Eye (tissue), 1 donor: ENCODE results near the gene PHLPP1.
"Not testable (repeated sequence)": the region's sequence is repeated elsewhere in the genome, so short reads cannot be mapped to it uniquely, and the experiment has no call there.

Experiments
- DNase-seq: peaks from one replicate; pipeline ENCODE4 v3.0.0-alpha.2; 2015

PHLPP1 gene

DNA sequence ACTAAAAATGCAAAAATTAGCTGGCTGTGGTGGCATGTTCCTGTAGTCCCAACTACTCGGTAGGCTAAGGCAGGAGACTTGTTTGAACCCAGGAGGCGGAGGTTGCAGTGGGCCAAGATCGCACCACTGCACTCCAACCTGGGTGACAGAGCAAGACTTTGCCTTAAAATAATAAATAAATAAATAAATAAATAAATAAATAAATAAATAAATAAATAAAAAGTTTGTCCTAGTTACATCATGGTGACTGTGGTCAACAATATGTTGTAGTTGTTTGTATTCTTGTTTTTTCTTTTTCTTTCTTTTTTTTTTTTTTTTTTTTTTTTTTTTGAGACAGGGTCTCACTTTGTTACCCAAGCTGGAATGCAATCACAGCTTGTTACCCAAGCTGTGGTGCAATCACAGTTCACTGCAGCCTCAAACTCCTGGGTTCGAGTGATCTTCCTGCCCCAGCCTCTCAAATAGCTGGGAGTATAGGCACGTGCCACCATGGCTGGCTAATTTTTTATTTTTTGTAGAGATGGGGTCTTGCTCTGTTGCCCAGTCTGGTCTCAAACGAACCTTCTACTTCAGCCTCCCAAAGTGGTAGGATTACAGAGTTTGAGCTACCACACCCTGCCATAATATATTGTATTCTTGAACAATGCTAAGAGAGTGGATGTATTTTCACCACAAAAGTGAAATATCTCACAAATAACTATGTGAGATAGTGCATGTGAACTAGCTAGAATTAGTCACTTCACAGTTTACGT lies 185.0 kb downstream of the PHLPP1 start:
- no peak for DNase-seq

DNA sequence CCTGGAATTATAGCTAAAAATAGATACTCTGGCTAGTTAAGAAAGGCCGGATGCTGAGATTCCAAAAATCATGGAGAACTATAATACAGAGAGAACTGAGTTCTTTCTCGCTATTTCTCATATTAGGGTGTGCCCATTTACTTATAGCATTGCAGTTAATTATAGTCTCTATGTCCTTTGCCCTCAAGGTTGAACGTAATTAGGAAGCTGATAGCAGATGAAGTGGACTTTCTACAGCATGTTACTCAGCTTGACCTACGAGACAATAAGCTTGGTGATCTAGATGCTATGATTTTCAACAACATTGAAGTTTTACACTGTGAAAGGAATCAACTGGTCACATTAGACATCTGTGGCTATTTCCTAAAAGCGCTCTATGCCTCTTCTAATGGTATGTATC lies 187.4 kb downstream of the PHLPP1 start:
- no peak for DNase-seq

DNA sequence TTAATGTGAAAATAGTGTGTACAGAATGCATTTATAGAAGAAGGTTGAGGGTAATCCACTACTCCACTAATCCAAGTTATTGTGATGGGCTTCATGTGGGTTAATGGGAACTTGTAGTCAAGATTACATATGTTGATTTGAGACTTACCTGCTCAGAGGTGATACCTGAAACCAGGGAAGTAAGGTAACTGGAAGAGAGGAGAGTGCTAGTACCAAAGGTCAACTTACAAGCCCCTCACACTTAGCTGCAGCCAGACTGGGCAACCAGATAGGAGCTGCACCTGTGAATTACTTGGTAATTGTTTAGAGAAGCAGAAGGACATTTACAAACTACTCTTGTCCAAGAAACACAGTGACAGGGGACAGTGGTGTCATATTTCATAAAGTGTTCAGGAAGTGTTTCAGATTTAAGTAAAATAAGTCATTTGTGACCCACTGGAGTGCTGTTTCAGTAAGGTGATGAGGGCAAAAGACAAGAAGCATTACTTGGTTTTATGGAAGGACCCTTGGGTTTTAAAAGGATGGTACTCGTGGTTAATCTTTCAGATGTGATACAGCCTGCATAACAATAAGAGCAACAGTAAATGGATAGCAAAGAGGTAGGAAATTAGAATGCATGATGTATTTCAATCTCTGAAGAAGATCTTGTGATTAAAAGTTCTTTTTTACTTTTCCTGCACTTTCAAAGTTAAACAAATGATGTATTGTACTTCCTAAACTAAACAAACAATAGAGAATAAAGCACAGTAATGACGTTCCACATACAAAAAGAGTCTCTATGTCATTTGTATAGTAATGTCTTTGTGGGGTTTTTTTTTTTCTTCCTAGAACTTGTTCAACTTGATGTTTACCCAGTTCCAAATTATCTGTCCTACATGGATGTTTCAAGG lies 189.3 kb downstream of the PHLPP1 start:
- DNase-seq: no peak

DNA sequence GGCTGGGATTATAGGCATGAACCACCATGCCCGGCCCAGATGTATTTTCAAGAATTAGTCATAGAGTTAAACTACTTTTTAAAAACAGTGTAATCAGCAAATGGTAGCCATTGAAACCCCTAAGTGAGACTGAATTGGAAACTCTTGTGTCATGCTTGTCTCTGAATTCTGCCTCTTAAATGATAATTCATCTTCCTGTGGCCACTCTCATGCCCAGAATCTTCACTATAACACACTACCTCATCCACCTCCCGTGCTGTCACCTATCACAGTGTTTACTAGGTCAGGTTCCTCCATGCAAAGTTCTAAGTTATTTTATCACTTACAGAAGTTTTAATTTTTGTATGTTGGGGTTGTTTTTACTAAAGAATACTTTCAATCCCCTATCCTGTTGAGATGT lies 197.5 kb downstream of the PHLPP1 start:
- DNase-seq: no peak

DNA sequence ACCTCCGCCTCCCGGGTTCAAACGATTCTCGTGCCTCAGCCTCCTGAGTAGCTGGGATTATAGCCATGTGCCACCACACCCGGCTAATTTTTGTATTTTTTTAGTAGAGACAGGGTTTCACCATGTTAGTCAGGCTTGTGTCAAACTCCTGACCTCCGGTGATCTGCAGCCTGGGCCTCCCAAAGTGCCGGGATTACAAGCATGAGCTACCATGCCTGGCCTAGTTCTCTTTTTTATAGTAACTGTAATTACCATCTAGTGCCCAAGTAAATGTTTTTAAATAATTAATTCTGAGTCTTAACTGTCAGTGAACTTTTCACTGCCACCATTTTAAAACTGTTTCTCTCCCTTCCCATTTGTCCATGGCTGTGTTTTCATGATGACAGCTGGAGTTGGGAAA lies 198.5 kb downstream of the PHLPP1 start:
- not testable (repeated sequence) for DNase-seq

DNA sequence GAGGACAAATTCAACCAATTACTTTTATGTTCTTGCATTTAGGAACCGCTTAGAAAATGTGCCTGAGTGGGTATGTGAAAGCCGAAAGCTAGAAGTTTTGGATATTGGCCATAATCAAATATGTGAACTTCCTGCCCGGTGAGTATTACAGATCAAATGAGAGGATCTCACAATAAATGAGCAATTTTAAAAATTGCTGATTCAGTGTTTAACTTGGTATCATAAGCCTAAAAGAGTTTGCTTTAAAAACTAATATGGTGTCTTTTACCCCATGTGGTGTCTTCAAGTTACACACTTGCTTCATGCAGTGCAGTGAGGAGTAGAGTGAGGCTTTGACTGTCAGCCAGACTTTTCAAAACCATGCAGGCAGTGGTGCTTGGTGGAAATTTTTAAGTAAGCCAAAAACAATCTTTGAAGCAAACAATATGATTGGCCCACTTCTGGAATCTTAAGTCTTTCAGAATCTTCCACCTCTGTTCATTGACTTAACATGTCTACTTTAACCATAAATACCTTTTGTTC lies 199.6 kb downstream of the PHLPP1 start:
- DNase-seq: no peak

DNA sequence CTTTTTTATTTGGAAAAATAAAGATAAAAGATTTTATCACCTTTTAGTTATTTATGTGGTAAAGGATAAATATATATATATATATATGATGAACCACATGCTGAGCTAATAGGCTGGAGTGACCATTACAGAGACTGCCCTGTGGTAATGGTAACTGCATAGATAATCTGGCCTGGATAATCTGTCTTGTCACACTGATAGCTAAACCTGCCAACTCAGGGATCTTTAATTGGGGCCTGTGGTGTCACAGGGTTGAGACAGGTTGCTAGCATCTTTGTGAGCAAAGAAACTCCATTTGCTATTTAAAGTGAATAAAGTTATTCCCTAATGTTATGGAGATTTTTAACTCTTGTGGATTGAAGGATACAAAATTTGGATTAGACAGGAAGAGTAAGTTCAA lies 203.0 kb downstream of the PHLPP1 start:
- peak; percentile 15 for DNase-seq

DNA sequence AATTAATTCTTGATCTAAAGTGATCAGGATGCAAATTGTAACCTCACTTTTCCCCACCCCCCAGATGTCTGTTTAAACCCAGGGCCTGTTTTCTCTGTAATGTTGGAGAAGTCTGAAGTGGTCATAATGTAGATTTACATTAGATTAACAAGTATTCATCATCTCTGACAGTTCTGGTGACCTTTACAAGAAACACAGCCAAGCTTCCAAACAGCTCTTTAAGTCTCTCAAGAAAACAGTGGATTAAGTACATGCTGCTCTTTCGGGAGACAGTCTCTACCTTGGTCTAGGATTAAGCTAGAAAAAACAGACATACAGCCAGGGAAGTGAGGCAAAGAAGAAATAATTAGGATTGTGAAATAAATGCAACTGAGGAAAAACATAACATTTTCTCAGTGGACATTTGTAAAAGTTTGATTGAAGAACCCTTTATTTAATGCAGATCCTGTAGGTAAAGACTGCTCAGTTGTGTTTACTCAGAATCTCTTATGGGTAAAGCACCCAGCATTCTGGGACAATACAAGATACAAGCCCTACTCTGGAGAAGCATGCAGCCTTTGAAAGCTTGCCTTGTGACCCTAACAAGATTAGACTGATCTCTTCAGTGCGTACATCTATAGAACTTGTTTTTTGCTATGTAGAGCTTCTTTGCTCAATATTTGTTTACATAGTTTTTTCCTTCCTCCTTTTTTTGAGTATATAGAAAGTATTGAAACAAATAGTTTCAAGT lies 203.9 kb downstream of the PHLPP1 start:
- DNase-seq: no peak

DNA sequence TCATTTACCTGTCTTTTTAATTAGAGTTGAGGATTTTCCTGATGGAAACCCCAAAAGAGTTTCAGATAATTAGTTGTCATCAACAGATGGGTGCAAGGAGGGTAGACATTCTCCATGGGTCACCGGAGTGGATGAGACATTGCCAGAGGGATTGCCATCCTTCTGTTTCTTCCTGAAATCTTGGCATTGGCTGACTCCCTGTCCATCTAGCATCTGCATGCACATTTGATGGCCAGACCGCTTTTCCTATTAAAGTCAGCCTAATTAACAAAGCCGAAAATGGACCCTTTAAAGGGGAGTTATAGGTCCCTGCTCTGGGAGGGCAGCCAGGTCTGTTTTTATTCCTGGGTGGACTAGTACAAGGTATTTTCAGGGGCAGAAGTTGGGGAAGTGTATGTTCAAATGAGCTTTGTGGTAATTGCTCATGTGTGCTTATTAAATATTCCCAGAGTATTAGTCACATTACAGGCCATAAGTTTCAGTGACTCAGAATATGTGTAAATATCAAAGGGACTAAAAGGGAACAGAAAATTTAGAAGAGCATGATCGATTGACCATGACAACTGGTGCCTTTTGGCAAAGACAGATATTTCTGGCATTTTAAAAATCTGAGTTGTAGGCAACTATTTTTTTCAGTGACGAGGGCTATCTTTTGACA lies 209.8 kb downstream of the PHLPP1 start:
- DNase-seq: no peak

DNA sequence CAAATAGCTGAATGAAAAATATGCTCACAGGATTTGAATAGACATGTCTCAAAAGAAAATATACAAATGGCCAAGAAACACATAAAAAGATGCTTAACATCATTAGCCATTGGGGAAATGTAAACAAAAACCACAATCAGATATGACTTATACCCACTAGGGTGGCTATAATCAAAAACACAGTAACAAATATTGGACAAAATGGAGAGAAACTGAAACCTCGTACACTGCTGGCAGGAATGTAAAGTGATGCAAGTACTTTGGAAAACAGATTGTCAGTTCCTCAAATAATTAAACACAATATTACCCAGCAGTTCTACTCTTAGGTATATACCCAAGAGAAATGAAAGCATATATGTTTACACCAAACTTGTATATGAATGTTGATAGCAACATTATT lies 213.0 kb downstream of the PHLPP1 start:
- DNase-seq: no peak

DNA sequence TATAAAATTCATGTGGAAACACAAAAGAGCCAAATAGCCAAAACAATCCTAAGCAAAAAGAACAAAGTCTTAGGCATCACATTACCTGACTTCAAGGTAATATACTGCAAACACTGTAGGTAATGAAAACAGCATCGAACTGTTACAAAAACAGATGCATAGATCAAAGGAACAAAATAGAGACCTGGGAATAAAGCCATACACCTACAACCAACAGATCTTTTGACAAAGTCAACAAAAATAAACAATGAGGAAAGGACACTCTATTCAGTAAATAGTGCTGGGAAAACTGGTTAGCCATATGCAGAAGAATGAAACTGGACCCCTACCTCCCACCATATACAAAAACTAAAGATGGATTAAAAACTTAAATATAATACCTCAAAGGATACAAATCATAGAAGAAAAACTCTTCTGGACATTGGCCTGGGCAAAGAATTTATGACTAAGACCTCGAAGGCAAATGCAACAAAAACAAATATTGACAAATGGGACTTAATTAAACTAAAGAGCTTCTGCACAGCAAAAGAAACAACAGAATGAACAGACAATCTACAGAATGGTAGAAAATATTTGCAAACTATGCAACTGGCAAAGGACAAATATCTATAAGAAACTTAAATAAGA lies 218.0 kb downstream of the PHLPP1 start:
- DNase-seq: no peak

DNA sequence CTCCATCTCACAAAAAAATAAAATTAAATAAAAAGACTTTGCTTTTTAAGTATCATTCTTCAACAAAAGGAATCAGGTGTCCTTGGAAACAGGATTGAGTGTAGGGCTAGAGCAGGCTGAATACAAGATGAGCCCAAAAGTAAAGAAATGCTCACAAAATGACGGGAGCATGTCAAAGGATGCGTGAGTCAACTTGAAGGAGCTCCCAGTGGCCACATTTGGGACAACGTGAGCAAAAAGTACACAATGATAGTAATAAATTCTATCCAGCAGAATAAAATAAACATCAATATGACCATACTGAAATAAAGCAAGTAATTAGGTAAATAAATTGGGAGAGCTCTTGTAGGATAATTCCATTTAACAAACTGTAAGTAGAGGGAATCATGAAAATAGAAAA lies 220.7 kb downstream of the PHLPP1 start:
- DNase-seq: no peak

DNA sequence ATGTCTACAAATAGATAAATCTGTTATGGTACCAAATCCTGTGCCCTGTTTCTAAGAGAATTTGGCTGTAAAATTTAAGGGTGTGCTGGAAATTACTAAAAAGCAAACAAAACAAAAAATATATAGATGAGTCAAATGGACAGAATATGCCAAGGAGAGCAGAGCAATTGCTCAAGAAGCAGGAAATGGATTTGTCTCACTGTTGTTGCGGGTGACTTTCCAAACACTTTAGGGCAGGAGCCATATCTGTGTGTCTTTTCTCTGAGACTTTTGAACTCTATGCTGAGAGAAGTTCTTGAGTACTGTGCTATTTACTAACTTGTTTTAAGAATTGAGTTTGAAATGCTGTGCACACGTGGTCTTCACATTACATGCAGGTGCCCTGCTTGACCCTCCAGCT lies 221.7 kb downstream of the PHLPP1 start:
- no peak for DNase-seq

DNA sequence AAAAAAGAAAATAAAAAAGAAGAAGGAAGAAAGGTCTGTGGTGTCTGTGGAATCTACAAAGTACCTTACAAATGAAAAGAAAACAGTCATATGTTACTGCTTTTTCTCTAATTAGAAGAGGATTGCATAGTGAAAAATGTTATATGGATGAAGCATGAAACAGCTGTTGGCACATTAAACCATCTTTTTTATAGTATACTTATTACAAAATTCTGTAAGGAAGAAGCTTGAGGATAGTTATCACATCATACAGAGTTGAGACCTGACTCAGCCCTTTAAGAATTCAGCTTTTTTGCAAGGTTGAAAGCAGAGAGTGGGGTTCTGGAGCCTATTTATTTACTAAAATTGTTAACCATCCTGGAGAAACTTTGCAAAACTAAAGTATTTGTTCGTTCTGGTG lies 222.7 kb downstream of the PHLPP1 start:
- no peak for DNase-seq

DNA sequence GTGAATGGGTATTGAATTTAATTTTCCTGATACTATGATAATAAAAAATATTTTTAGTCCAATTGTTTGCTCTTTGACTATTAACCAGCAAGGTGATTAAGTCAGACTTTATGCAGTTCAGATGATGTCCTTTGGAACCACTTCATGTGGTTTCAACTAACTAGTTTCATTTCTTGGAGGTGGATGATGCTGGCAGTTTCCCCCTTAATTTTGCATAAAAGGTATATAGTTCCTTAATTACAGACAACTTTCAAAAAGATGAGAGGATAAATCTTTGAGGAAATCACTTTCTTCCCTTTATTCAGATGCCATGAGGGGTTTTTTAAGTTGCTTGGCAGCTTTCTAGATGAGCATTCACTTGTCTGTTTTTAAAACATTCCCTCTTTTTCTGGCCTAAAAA lies 223.1 kb downstream of the PHLPP1 start:
- DNase-seq: no peak

DNA sequence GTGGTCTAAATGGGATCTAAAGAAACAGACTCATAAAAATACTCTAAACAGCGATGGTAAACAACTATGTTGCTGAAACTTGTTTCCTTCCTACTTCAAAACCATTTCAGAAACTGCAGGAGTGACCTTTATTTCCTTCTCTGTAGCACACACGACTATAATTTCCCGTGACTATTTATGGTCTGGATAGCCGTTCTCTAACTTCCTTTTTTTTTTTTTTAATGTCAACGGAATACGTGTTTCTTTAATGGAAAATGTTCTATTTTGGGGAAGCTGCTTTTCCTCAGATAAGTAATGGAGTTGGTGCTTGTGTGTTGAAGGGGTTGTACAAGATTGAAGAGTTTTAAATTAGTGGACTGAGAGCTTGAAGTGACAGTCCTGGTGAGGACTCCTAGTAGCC lies 224.1 kb downstream of the PHLPP1 start:
- no peak for DNase-seq

DNA sequence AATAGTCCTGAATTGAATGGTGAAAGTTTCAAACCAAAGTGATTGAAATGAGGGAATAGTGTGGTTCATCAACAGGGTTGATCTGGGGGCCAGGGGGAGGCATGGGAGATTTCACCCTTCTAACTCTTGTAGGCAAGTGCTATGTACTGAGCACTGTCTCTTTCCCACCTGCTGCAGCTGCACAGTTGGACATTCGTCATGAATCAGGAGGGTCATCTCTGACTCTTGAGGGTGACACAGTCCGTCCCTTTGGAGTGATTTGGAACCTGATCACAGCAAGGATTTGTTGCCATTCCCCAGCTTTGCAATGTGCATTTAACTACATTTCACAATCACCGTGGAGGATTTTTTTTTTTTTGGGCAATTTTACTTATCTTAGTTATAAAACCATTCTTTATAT lies 224.6 kb downstream of the PHLPP1 start:
- DNase-seq: no peak

DNA sequence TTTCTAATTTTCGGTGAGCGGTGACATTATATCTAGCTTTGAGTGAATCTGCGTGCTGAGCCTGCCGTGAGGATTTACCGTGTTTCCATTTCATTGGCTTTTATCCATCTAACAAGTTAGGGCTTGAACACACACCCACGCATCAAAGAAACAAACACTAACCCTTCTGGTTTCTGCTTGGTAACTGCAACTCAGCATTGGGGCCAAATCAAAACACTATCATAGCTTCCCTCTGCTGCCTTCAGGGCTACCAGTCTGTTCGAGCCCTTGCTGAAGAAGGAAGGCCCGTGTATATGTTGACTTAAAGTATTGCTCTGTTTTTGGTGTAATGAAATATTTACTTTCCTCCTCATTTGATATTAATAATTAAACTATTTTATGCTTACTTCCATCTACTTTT lies 227.2 kb downstream of the PHLPP1 start:
- no peak for DNase-seq

DNA sequence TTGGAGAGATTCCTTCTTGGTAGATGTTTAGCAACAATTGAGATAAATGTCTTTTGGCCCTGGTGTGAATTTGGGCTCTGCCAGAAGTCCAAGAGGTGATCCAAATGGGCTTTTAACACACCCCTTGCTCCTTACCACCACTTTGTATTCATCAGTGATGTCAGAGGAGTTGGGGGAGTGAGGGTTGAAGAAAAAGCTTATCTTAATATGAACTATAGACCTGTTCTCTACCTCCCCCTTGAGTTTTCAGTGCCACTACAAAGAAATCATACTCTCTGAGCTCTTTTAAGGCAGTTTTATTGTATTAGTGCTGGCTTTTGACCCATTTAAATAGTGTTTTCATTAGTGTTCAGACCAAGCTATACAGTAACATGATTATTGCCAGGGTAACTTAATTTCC lies 229.1 kb downstream of the PHLPP1 start:
- no peak for DNase-seq

DNA sequence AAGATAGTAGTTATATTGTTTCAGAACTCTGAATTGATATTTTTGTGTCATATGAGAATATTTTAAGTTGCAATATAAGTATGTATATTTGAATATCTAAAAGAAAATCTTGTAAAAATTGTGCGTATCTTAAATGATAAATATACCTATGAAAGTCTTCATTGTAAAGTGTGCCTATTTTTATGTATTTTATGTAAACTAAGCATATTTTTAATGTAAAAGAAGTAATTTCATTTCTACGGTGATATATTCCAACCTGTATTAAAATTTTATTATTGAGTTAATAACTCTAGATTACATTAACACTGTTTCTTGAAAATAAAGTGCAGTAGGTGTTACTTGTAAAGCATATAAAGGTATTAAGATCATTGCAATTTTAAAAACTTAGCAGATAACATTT lies 233.4 kb downstream of the PHLPP1 start:
- no peak for DNase-seq

DNA sequence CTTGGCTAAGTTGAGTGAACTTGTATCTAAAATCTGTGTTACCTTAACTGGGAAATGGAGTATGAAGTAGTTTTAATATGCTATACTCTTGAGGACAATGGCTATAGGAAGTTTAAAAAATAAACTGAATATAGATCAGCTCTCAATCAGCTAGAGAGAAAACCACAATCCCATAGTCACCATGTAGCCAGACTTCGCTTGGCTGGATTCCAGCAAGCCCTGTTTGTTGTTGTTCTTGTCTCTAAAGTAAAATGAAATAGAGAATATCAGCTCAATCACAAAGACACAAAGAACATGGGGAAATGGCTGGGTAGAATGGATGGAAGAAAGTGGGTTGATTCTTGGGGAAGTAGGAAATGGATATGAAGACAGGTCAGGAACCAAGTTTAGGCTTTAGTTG lies 234.9 kb downstream of the PHLPP1 start:
- DNase-seq: no peak

DNA sequence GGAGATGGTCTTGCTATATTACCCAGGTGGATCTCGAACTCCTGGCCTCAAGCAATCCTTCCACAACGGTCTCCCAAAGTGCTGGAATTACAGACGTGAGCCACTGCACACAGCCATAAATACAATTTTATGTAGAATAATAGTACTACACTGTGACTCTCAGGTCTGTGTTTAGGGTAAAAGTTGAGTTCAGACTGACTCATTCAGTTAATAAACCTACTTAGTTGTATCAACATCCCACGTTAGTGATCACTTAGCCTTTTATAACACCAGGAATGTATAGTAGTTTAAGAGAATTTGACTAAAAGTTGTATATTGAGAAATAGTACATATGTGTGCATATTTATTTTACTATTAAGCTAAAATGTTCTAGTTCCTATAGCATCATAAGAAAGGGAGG lies 237.5 kb downstream of the PHLPP1 start:
- DNase-seq: no peak
